Measurements from ENCODE around the gene NEK1.

Gene NEK1

DNA sequence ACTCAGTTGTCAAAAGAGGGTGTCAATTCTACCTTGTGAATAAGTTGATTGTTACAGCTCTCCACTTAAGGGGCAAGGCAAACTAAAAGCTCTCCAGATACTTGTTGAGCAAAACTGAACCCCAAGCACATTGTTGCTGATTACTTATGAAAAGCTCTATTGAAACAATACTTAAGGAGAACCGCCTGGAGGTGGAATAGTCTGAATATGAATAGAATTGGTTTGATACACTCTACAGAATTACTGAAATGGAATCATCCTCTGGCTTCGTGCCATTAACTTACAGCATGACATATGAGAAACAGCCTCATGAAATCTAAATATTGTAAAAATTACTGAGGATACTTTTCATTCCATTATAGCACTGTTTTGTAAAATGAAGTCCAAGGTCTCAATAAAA, 214.6 kb downstream of the NEK1 start:
- DNase-seq (no peak), ATAC-seq (replicated peaks) (no peak)
- Mint-ChIP-seq H3K4me1 (peaks cover 2 to 5% of the 10 kb centered on the region in 2 donors), H3K36me3 (peaks cover 13 to 23% of the 10 kb centered on the region in 2 donors), H3K4me3 (no peak overlapping the region), H3K27me3 (no peaks in the 10 kb centered on the region), H3K27ac (no peak overlapping the region), H3K9me3 (no peaks in the 10 kb centered on the region)

DNA sequence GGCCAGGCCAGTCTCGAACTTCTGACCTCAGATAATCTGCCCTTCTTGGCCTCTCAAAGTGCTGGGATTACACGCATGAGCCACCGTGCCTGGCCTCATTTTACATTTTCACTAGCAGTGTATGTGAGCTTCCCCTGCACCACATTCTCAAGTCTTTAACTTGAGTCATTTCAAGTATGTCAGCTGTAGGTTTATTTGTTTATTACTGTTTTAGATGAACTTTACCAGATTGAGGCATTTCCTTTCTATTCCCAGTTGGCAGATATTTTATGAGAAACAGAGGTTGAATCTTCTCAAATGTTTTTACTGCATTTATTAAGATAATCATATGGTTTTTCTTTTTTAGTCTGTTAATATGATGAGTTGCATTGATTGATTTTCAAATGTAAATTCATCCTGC, 227.0 kb downstream of the NEK1 start:
- Mint-ChIP-seq H3K36me3 (peaks cover 6 to 8% of the 10 kb centered on the region in 2 donors), H3K27me3 (no peaks in the 10 kb centered on the region), H3K4me1 (peaks cover 0 to 2% of the 10 kb centered on the region in 2 donors), H3K27ac (no peak overlapping the region), H3K9me3 (peaks cover 15 to 21% of the 10 kb centered on the region in 2 donors), H3K4me3 (no peak overlapping the region)
- no peak for DNase-seq
- ATAC-seq (replicated peaks), result no peak

DNA sequence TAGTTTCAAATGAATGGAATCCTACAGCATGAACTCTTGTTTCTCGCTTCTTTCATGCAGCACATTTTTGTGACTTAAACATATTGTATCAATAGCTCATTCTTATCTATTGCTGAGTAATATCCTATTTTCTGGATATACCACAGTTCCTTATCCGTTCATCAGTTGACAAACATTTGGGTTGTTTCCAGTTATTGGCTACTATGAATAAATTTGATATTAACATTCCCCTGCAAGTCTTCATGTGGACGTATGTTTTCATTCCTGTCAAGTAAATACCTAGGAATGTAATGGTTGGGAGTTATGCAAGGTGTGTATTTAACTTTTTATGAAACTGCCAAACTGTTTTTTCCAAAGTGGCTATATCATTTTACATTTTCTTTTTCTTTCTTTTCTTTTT, 227.6 kb downstream of the NEK1 start:
- Mint-ChIP-seq H3K36me3 (peaks cover 2 to 4% of the 10 kb centered on the region in 2 donors), H3K9me3 (peaks cover 15 to 21% of the 10 kb centered on the region in 2 donors), H3K4me3 (no peak overlapping the region), H3K27me3 (no peaks in the 10 kb centered on the region), H3K27ac (no peak overlapping the region), H3K4me1 (peaks cover 0 to 2% of the 10 kb centered on the region in 2 donors)
- DNase-seq (no peak), ATAC-seq (replicated peaks) (no peak)

DNA sequence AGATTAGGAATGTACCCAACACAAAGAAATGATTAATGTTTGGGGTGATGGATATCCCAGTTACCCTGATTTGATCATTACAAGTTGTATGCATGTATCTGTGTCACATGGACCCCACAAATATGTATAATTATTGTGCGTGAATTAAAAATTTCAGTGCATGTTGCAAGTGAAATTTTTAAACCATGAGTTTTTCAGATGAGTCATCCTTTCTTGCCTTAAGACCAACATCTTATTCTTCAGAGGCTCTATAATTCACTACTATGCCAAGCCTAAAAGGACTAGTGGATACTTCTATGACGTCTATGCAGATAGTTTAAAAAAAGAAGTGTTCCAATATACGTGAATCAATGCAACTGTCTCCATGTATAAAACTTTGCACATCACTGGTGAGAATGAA, 228.7 kb downstream of the NEK1 start:
- Mint-ChIP-seq H3K27ac (no peak overlapping the region), H3K9me3 (peaks cover 20 to 21% of the 10 kb centered on the region in 2 donors), H3K4me1 (peaks cover 0 to 2% of the 10 kb centered on the region in 2 donors), H3K36me3 (peaks cover 2 to 8% of the 10 kb centered on the region in 2 donors), H3K4me3 (no peak overlapping the region), H3K27me3 (no peaks in the 10 kb centered on the region)
- no peak for DNase-seq
- no peak for ATAC-seq (replicated peaks)

DNA sequence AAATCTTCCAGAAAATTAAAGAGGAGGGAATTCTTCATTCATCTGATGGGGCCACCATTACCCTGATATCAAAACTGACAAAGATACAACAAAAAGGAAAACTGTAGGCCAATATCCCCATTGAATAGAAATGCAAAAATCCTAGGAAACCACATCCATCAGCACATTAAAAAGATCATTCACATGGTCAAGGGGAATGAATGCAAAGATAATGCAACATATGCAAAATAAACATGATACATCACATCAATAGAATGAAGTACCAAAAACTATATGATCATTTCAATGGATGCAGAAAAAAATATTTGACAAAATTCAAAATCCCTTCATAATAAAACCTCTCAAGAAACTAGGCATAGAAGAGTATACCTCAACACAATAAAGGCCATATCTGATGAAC, 232.7 kb downstream of the NEK1 start:
- Mint-ChIP-seq H3K36me3 (peaks cover 2 to 14% of the 10 kb centered on the region in 2 donors), H3K4me1 (no peaks in the 10 kb centered on the region), H3K27me3 (no peaks in the 10 kb centered on the region), H3K27ac (no peak overlapping the region), H3K4me3 (no peak overlapping the region), H3K9me3 (peaks cover 31 to 35% of the 10 kb centered on the region in 2 donors)
- ATAC-seq (replicated peaks) (no peak), DNase-seq (no peak)

DNA sequence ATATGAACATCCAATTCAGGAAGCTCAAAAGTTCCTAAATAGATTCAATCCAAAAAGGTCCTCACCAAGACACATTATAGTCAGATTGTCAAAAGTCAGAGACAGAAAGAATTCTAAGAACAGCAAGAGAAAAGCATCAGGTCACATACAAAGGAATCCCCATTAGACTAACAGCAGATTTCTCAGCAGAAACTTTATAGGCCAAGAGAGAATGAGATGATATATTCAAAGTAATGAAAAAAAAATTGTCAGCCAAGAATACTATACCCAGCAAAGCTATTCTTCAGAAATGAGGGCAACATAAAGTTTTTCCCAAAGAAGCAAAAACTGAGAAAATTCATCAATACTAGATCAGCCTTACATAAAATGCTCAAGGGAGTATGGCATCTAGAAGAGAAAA, 235.0 kb downstream of the NEK1 start:
- Mint-ChIP-seq H3K9me3 (peaks cover 31 to 35% of the 10 kb centered on the region in 2 donors), H3K27ac (no peak overlapping the region), H3K27me3 (no peaks in the 10 kb centered on the region), H3K4me1 (no peaks in the 10 kb centered on the region), H3K36me3 (peaks cover 2 to 14% of the 10 kb centered on the region in 2 donors), H3K4me3 (no peak overlapping the region)
- ATAC-seq (replicated peaks), result no peak
- DNase-seq, result no peak

DNA sequence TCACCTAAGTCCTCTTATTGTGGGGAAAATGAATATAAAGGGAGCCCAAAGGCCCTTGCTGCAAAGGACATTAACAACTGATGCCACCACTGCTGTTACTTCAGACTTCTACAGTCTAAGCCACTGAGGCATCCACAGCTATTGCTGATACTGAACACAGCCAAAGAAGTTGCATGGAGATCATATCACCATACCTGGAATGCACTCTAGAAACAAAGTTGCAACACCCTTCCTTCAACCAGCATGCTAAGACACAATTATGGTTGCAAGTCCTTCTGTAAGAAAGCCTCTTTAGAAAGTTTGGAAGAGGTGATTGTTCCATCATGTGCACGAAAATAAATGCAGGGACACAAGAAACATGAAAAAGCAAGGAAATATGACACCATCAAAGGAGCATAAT, 236.0 kb downstream of the NEK1 start:
- Mint-ChIP-seq H3K36me3 (peaks cover 2 to 14% of the 10 kb centered on the region in 2 donors), H3K4me1 (no peaks in the 10 kb centered on the region), H3K9me3 (peaks cover 25 to 29% of the 10 kb centered on the region in 2 donors), H3K27me3 (no peaks in the 10 kb centered on the region), H3K27ac (no peak overlapping the region), H3K4me3 (no peak overlapping the region)
- DNase-seq, result no peak
- ATAC-seq (replicated peaks), result no peak

DNA sequence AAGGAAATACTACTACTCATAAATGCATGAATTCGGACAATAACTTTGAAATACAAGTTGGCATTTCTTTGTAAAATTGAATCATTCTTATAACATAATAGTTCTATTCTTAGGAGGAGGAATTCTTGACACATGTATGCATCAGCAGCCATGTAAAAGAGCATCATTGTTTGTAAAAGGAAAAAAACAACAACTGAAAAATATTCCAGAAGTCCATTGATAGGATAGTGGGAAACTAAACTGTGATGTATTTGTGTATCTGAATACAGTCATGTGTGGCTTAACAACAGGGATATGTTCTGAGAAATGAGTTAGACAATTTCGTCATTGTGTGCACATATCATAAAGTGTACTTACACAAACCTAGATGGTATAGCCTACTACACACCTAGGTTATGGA, 239.6 kb downstream of the NEK1 start:
- no peak overlapping the region for H3K27ac Mint-ChIP-seq
- no peak overlapping the region for H3K4me3 Mint-ChIP-seq
- H3K4me1 Mint-ChIP-seq, result peaks cover 0 to 3% of the 10 kb centered on the region in 2 donors
- ATAC-seq (replicated peaks), result no peak
- peaks cover 0 to 10% of the 10 kb centered on the region in 2 donors for H3K36me3 Mint-ChIP-seq
- no peaks in the 10 kb centered on the region for H3K27me3 Mint-ChIP-seq
- DNase-seq, result no peak
- peaks cover 14 to 19% of the 10 kb centered on the region in 2 donors for H3K9me3 Mint-ChIP-seq

DNA sequence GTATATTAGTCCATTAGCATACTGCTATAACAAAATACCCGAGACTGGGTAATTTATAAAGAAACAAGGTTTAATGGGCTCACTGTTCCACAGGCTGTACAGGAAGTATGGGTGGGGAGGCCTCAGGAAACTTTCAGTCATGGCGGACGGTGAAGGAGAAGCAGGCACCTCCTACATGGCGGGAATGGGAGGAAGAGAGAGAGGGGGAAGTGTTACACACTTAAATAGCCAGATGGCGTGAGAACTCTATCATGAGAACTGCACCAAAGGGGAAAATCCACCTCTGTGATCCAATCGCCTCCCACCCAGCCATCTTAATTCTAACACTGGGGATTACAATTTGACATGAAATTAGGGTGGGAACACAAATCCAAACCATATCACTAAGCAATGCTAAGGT, 242.7 kb downstream of the NEK1 start:
- Mint-ChIP-seq H3K27me3 (no peaks in the 10 kb centered on the region), H3K4me1 (peaks cover 0 to 6% of the 10 kb centered on the region in 2 donors), H3K36me3 (peaks cover 2 to 6% of the 10 kb centered on the region in 2 donors), H3K4me3 (no peak overlapping the region), H3K9me3 (peaks cover 4 to 7% of the 10 kb centered on the region in 2 donors), H3K27ac (no peak overlapping the region)
- DNase-seq, result no peak
- ATAC-seq (replicated peaks), result no peak

DNA sequence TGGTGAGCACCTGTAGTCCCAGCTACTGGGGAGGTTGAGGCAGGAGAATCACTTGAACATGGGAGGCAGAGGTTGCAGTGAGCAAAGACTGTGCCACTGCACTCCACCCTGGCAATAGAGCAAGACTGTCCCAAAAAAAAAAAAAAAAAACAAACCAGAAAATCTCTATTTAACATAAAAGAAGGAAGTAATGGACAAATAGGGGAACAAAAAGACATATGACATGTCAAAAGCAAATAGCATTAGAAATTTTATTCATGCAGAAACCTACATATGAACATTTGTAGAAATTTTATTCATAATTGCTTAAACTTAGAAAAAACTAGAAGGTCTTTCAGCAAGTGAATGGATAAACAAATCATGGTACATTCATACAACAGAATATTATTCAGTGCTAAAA, 244.6 kb downstream of the NEK1 start:
- Mint-ChIP-seq H3K4me1 (peaks cover 0 to 6% of the 10 kb centered on the region in 2 donors), H3K36me3 (peaks cover 2 to 6% of the 10 kb centered on the region in 2 donors), H3K9me3 (peaks cover 4 to 7% of the 10 kb centered on the region in 2 donors), H3K27me3 (peaks cover 0 to under 1% of the 10 kb centered on the region in 2 donors), H3K4me3 (no peak overlapping the region), H3K27ac (no peak overlapping the region)
- ATAC-seq (replicated peaks) (no peak), DNase-seq (no peak)

DNA sequence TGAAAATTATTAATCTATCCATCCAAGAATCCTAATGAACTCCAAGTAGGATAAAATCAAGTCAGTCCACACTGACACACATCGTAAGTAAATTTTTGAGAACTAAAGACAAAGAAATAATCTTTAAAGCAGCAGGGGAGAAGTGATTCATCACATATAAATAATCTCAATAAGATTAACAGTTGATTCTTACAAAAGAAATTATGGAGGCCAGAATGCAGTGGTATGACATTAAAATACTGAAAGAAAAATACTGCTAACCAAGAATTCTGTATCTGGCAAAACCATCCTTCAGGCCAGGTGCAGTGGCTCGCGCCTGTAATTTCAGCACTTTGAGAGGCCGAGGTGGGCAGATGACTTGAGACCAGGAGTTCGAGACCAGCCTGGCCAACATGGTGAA, 245.6 kb downstream of the NEK1 start:
- H3K27ac Mint-ChIP-seq, result no peak overlapping the region
- H3K4me1 Mint-ChIP-seq, result peaks cover 0 to 6% of the 10 kb centered on the region in 2 donors
- H3K36me3 Mint-ChIP-seq, result peaks cover 2 to 6% of the 10 kb centered on the region in 2 donors
- DNase-seq (no peak), ATAC-seq (replicated peaks) (no peak)
- H3K27me3 Mint-ChIP-seq, result peaks cover 0 to 7% of the 10 kb centered on the region in 2 donors
- H3K9me3 Mint-ChIP-seq, result peaks cover 4 to 7% of the 10 kb centered on the region in 2 donors
- H3K4me3 Mint-ChIP-seq, result no peak overlapping the region

DNA sequence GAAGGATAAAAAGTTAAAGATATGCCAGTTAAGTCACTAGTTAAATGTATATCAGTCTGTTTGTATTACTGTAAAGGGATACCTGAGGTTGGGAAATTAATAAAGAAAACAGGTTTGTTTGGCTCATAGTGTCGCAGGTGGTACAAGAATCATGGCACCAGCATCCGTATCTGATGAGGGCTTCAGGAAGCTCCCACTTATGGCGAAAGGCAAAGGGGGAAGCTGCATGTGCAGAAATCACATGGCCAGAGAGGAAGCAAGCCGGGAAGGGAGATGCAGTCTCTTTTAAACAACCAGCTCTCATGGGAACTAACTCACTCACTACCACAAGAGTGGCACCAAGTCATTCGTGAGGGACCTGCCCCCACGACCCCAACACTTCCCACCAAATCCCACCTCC, 249.8 kb downstream of the NEK1 start:
- Mint-ChIP-seq H3K9me3 (peaks cover 4 to 7% of the 10 kb centered on the region in 2 donors), H3K27me3 (peaks cover 0 to 7% of the 10 kb centered on the region in 2 donors), H3K27ac (no peak overlapping the region), H3K4me1 (peaks cover 0 to 1% of the 10 kb centered on the region in 2 donors), H3K4me3 (no peak overlapping the region), H3K36me3 (peaks cover 2 to 6% of the 10 kb centered on the region in 2 donors)
- ATAC-seq (replicated peaks), result no peak
- DNase-seq, result no peak

DNA sequence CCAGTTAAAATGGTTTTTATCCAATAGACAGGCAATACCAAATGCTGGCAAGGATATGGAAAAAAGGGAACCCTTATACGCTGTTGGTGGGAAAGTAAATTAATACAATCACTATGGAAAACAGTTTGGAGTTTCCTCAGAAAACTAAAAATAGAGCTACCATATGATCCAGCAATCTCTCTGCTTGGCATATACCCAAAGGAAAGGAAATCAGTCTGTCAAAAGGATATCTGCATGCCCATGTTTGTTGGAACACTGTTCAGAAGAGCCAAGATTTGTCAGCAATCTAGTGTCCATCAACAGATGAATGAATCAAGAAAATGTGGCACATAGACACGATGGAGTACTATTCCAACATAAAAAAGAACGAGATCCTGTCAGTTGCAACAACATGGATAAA, 250.6 kb downstream of the NEK1 start:
- Mint-ChIP-seq H3K36me3 (peaks cover 1 to 6% of the 10 kb centered on the region in 2 donors), H3K9me3 (peaks cover 2 to 7% of the 10 kb centered on the region in 2 donors), H3K4me3 (no peak overlapping the region), H3K27ac (no peak overlapping the region), H3K27me3 (peaks cover 0 to 7% of the 10 kb centered on the region in 2 donors), H3K4me1 (no peaks in the 10 kb centered on the region)
- DNase-seq (no peak), ATAC-seq (replicated peaks) (no peak)

DNA sequence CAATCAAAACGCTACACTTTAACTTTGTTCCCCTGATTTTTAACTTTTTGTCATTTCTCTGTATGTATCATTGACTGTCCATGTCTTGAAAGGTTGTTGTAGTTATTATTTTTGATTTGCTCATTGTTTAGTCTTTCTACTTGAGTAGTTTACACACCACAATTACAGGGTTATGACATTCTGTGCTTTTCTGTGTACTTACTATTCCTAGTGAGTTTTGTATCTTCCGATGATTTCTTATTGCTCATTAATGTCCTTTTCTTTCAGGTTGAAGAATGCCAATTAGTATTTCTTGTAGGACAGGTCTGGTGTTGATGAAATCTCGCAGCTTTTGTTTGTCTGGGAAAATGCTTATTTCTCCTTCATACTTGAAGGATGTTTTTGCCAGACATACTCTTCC, 252.4 kb downstream of the NEK1 start:
- H3K27me3 Mint-ChIP-seq, result peaks cover 0 to 7% of the 10 kb centered on the region in 2 donors
- ATAC-seq (replicated peaks) (no peak), DNase-seq (no peak)
- no peaks in the 10 kb centered on the region for H3K9me3 Mint-ChIP-seq
- H3K4me3 Mint-ChIP-seq, result no peak overlapping the region
- H3K36me3 Mint-ChIP-seq, result no peaks in the 10 kb centered on the region
- H3K4me1 Mint-ChIP-seq, result no peaks in the 10 kb centered on the region
- no peak overlapping the region for H3K27ac Mint-ChIP-seq

DNA sequence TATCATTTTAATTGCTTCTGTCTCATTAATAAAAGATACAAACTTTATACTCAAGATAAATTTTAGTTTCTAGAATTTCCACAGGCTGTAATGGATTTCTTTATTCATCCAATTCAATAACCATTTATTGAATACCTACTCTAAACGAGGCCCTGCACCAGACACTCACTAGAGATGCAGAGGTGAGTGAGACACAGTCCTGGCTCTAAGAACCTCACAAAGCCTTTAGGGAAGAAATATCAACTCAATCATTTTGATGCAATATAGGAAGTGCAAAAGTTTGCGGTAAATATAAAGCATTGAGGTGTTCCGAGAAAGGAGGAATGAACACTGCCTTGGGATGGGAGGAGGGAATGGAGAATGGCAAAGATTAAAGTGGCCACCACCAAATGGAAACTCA, 260.0 kb downstream of the NEK1 start:
- H3K4me3 Mint-ChIP-seq, result no peak overlapping the region
- no peaks in the 10 kb centered on the region for H3K4me1 Mint-ChIP-seq
- no peaks in the 10 kb centered on the region for H3K27me3 Mint-ChIP-seq
- H3K36me3 Mint-ChIP-seq, result no peaks in the 10 kb centered on the region
- peaks cover 0 to 7% of the 10 kb centered on the region in 2 donors for H3K9me3 Mint-ChIP-seq
- no peak overlapping the region for H3K27ac Mint-ChIP-seq
- no peak for DNase-seq
- no peak for ATAC-seq (replicated peaks)

DNA sequence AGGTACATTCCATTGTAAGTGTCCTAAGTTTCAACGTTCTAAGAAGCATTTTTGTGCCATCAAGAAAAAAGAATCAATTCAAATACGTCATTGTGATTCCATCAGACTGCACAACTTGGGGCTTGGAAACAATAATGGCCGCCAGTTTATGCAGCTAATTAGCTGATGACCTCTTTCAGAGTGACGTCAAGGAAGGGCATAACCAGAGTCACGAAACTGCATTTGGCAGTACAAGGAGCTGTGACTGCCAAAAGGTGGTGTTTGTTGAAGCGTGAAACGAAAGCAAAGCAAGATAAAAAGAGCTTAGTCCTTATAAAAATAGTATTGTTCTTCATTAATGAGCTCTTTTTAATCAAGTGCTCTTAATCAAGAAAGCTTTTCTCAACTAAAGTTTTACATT, 260.5 kb downstream of the NEK1 start:
- ATAC-seq (replicated peaks) (no peak), DNase-seq (no peak)
- Mint-ChIP-seq H3K27ac (no peak overlapping the region), H3K4me3 (no peak overlapping the region), H3K36me3 (no peaks in the 10 kb centered on the region), H3K9me3 (peaks cover 0 to 7% of the 10 kb centered on the region in 2 donors), H3K4me1 (no peaks in the 10 kb centered on the region), H3K27me3 (no peaks in the 10 kb centered on the region)
